HCT116 (cell line): ENCODE measurements around the gene ARMC2. TPM values are rescaled to one million over a fixed set of nuclear protein-coding genes. Genes with fewer than 3 reads are reported as not detected.

Experiments used
- ATAC-seq: fragments of 200-7000 bp; cut with Tn5 transposase; 2 replicates; pipeline ENCODE4 v1.9.1; 2020; ENCODE audit warnings: mild to moderate bottlenecking, moderate library complexity
- BruUV-seq: library from RNA; stranded (reverse); fragments of 400-500 nt; replicated peaks from 2 replicates; lab custom pipeline; 2021; lab: Mats Ljungman, UMichigan
- CTCF ChIA-PET: fragments of 300-600 bp; sonication (Branson Sonifier 250); formaldehyde crosslinking; loops from one replicate; lab custom pipeline; 2021; ENCODE audit warnings: antibody characterized with exemption; lab: Charles Lee
- POLR2A ChIA-PET: fragments of 300-600, 350-600 bp; sonication (Branson Sonifier 250); formaldehyde crosslinking; loops from one replicate; lab custom pipeline; 2021; ENCODE audit warnings: antibody characterized with exemption; lab: Charles Lee
- RAD21 ChIA-PET, 2 experiments: fragments of 300-600 bp; sonication (Branson Sonifier 250); formaldehyde crosslinking; loops; one replicate each; lab custom pipeline; 2023; ENCODE audit warnings: low total read pairs in 2 of 2; ENCODE audit not compliant: uncharacterized antibody in 2 of 2, unreplicated experiment in 2 of 2, low non-redundant PET in 1 of 2; lab: Charles Lee
- DNase-seq: peaks from one replicate; pipeline ENCODE4 v3.0.0-alpha.2; 2010; ENCODE audit warnings: low read depth, low spot score
- H2AFZ ChIP-seq: fragments of 200-600 bp; shearing (Covaris generic), sonication (generic); 2 replicates; pipeline ENCODE4 v1.6.1; 2017; ENCODE audit warnings: low read depth, mixed run types, mixed read lengths, antibody characterized with exemption, low read length; ENCODE audit not compliant: poor library complexity, severe bottlenecking
- H3K27ac ChIP-seq: 2 replicates; pipeline ENCODE4 v1.5.1; 2012; ENCODE audit warnings: low read depth, low read length
- H3K27me3 ChIP-seq: fragments of 200-600 bp; sonication (generic); 2 replicates; pipeline ENCODE4 v1.6.1; 2016; ENCODE audit warnings: mixed run types, low read length, mixed read lengths; ENCODE audit not compliant: insufficient read depth
- H3K36me3 ChIP-seq, 2 experiments: fragments of 200-500 bp in 1 of 2; fragments of 200-600 bp in 1 of 2; sonication (Bioruptor generic) in 1 of 2; sonication (generic) in 1 of 2; 2 replicates each; pipeline versions ENCODE4 v1.5.1 to v1.6.1; 2014 to 2016; ENCODE audit warnings: low read length in 2 of 2, inconsistent platforms in 1 of 2, mixed read lengths in 1 of 2, mixed run types in 1 of 2; ENCODE audit not compliant: insufficient read depth in 2 of 2, control insufficient read depth in 1 of 2
- H3K4me1 ChIP-seq, 2 experiments: fragments of 200-600 bp in 1 of 2; sonication (generic) in 1 of 2; 2 replicates each; pipeline versions ENCODE4 v1.5.1 to v1.6.1; 2012 to 2017; ENCODE audit warnings: low read length in 2 of 2, inconsistent platforms in 1 of 2, mild to moderate bottlenecking in 1 of 2, mixed read lengths in 1 of 2, mixed run types in 1 of 2, moderate library complexity in 1 of 2; ENCODE audit not compliant: insufficient read depth in 2 of 2, control insufficient read depth in 1 of 2
- H3K4me2 ChIP-seq: fragments of 200-600 bp; sonication (generic); 2 replicates; pipeline ENCODE4 v1.6.1; 2017; ENCODE audit warnings: mixed run types, low read length, mixed read lengths
- H3K4me3 ChIP-seq, 2 experiments: fragments of 200-600 bp in 1 of 2; sonication (generic) in 1 of 2; replicated peaks in 1 of 2; 2 replicates each; pipeline ENCODE4 v1.5.1; 2011 to 2016; ENCODE audit warnings: low read length in 2 of 2, control low read depth in 1 of 2, low read depth in 1 of 2, mild to moderate bottlenecking in 1 of 2, mixed read lengths in 1 of 2, mixed run types in 1 of 2
- H3K79me2 ChIP-seq: fragments of 200-600 bp; sonication (generic); 2 replicates; pipeline ENCODE4 v1.6.1; 2017; ENCODE audit warnings: mild to moderate bottlenecking, mixed run types, low read length, moderate library complexity, mixed read lengths; ENCODE audit not compliant: insufficient read depth
- H3K9ac ChIP-seq: fragments of 200-600 bp; sonication (generic); 2 replicates; pipeline ENCODE4 v1.6.1; 2016; ENCODE audit warnings: low read length, mixed read lengths
- H3K9me2 ChIP-seq: fragments of 200-600 bp; sonication (generic), shearing (Covaris generic); 2 replicates; pipeline ENCODE4 v1.6.1; 2017; ENCODE audit warnings: mixed run types, mild to moderate bottlenecking, moderate library complexity; ENCODE audit not compliant: insufficient read depth
- H3K9me3 ChIP-seq, 2 experiments: fragments of 200-500 bp in 1 of 2; fragments of 200-600 bp in 1 of 2; sonication (Bioruptor generic) in 1 of 2; sonication (generic) in 1 of 2; 2 replicates each; pipeline ENCODE4 v1.6.1; 2014 to 2017; ENCODE audit warnings: low read length in 2 of 2, mixed read lengths in 2 of 2, inconsistent platforms in 1 of 2, low read depth in 1 of 2, mild to moderate bottlenecking in 1 of 2, mixed run types in 1 of 2, moderate library complexity in 1 of 2; ENCODE audit not compliant: control insufficient read depth in 1 of 2, insufficient read depth in 1 of 2
- H4K20me1 ChIP-seq: fragments of 200-600 bp; sonication (generic), shearing (Covaris generic); 2 replicates; pipeline ENCODE4 v1.6.1; 2017; ENCODE audit warnings: mixed run types, mild to moderate bottlenecking, moderate library complexity; ENCODE audit not compliant: insufficient read depth
- CBX3 ChIP-seq: IDR thresholded peaks from 2 replicates; pipeline ENCODE4 v1.6.1; 2012; ENCODE audit warnings: low read depth
- CEBPB ChIP-seq: IDR thresholded peaks from 2 replicates; pipeline ENCODE4 v1.6.1; 2012; ENCODE audit warnings: low read depth
- EGR1 ChIP-seq: IDR thresholded peaks from 2 replicates; pipeline ENCODE4 v1.6.1; 2012; ENCODE audit warnings: low read depth
- ELF1 ChIP-seq: IDR thresholded peaks from 2 replicates; pipeline ENCODE4 v1.6.1; 2012; ENCODE audit warnings: low read depth, borderline replicate concordance
- EZH2 ChIP-seq: fragments of 200-600 bp; sonication (generic); IDR thresholded peaks from 2 replicates; pipeline ENCODE4 v1.6.1; 2017; ENCODE audit warnings: antibody characterized with exemption, mixed run types
- EZH2phosphoT487 ChIP-seq: fragments of 200-600 bp; IDR thresholded peaks from 2 replicates; pipeline ENCODE4 v1.6.1; 2018; ENCODE audit warnings: antibody characterized with exemption, borderline replicate concordance
- FOSL1 ChIP-seq: IDR thresholded peaks from 2 replicates; pipeline ENCODE4 v1.6.1; 2012; ENCODE audit warnings: low read depth
- MAX ChIP-seq: IDR thresholded peaks from 2 replicates; pipeline ENCODE4 v1.6.1; 2012
- POLR2A ChIP-seq: IDR thresholded peaks from 2 replicates; pipeline ENCODE4 v1.7.0; 2011; ENCODE audit warnings: borderline replicate concordance; ENCODE audit not compliant: insufficient read depth, insufficient read length; ENCODE audit errors: extremely low read depth
- POLR2AphosphoS5 ChIP-seq: IDR thresholded peaks from 2 replicates; pipeline ENCODE4 v1.6.1; 2011; ENCODE audit warnings: mild to moderate bottlenecking, low read depth, low read length, moderate library complexity
- RAD21 ChIP-seq: IDR thresholded peaks from 2 replicates; pipeline ENCODE4 v1.6.1; 2012; ENCODE audit warnings: low read depth, mild to moderate bottlenecking
- REST ChIP-seq: IDR thresholded peaks from 2 replicates; pipeline ENCODE4 v1.6.1; 2012; ENCODE audit warnings: low read depth
- SIN3A ChIP-seq: IDR thresholded peaks from 2 replicates; pipeline ENCODE4 v1.6.1; 2012; ENCODE audit warnings: low read depth
- SP1 ChIP-seq: IDR thresholded peaks from 2 replicates; pipeline ENCODE4 v1.6.1; 2012; ENCODE audit warnings: low read depth
- SRF ChIP-seq: IDR thresholded peaks from 2 replicates; pipeline ENCODE4 v1.6.1; 2012; ENCODE audit warnings: low read depth
- YY1 ChIP-seq: IDR thresholded peaks from 2 replicates; pipeline ENCODE4 v1.6.1; 2011; ENCODE audit warnings: low read length, low read depth, moderate library complexity, mild to moderate bottlenecking; ENCODE audit not compliant: insufficient replicate concordance; ENCODE audit errors: extremely low read depth
- ZFX ChIP-seq: fragments of 450-650 bp; IDR thresholded peaks from 2 replicates; pipeline ENCODE4 v1.6.1; 2017
- intact Hi-C: fragments of 100-400 bp; cut with micrococcal nuclease; formaldehyde crosslinking; loops from 2 replicates; pipeline ENCODE4 v1.10.0; 2022
- total RNA-seq: library from RNA; stranded (reverse); gene quantifications from one replicate; pipeline ENCODE4 v1.2.1, GENCODE V29; 2021; ENCODE audit not compliant: unreplicated experiment
- TF ChIP-seq, protein P1 (sequence below): IDR thresholded peaks from 2 replicates; pipeline ENCODE4 v1.6.1; 2011; ENCODE audit warnings: mild to moderate bottlenecking, low read length, moderate library complexity; ENCODE audit not compliant: insufficient replicate concordance; ENCODE audit errors: extremely low read depth
- TF ChIP-seq, protein P2 (sequence below), 3 experiments: fragments of 200-600 bp in 1 of 3; sonication (generic) in 1 of 3; IDR thresholded peaks in 2 of 3; conservative IDR thresholded peaks in 1 of 3; 2 replicates each; pipeline ENCODE4 v1.5.1; 2012 to 2017; ENCODE audit warnings: low read depth in 2 of 3, low read length in 2 of 3, antibody characterized with exemption in 1 of 3, borderline replicate concordance in 1 of 3, control low read depth in 1 of 3, mild to moderate bottlenecking in 1 of 3, mixed read lengths in 1 of 3, mixed run types in 1 of 3, moderate library complexity in 1 of 3; ENCODE audit not compliant: insufficient read depth in 1 of 3
- TF ChIP-seq, protein P3 (sequence below): IDR thresholded peaks from 2 replicates; pipeline ENCODE4 v1.6.1; 2012

ARMC2 gene
- total RNA-seq, 1 experiment from 2014 or later: 3.6 TPM

- ATAC-seq (no peak), DNase-seq (no peak)
- Histone ChIP-seq H3K9me3 (no peaks in the 10 kb centered on the region), H3K4me1 (no peaks in the 10 kb centered on the region), H3K9me2 (no peaks in the 10 kb centered on the region), H3K27ac (no peak overlapping the region), H3K9ac (no peak overlapping the region), H3K36me3 (no peaks in the 10 kb centered on the region), H3K4me3 (no peak overlapping the region), H2AFZ (no peak overlapping the region), H3K27me3 (no peaks in the 10 kb centered on the region), H3K79me2 (no peaks in the 10 kb centered on the region), H3K4me2 (no peak overlapping the region), H4K20me1 (no peaks in the 10 kb centered on the region)
- intact Hi-C loops: no loop called here
- no TSS peak for BruUV-seq
- RAD21 ChIA-PET: no interaction called here
- no peak for TF ChIP-seq CEBPB
- TF ChIP-seq, protein P1, sequence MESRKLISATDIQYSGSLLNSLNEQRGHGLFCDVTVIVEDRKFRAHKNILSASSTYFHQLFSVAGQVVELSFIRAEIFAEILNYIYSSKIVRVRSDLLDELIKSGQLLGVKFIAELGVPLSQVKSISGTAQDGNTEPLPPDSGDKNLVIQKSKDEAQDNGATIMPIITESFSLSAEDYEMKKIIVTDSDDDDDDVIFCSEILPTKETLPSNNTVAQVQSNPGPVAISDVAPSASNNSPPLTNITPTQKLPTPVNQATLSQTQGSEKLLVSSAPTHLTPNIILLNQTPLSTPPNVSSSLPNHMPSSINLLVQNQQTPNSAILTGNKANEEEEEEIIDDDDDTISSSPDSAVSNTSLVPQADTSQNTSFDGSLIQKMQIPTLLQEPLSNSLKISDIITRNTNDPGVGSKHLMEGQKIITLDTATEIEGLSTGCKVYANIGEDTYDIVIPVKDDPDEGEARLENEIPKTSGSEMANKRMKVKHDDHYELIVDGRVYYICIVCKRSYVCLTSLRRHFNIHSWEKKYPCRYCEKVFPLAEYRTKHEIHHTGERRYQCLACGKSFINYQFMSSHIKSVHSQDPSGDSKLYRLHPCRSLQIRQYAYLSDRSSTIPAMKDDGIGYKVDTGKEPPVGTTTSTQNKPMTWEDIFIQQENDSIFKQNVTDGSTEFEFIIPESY: no peak
- TF ChIP-seq, protein P2, sequence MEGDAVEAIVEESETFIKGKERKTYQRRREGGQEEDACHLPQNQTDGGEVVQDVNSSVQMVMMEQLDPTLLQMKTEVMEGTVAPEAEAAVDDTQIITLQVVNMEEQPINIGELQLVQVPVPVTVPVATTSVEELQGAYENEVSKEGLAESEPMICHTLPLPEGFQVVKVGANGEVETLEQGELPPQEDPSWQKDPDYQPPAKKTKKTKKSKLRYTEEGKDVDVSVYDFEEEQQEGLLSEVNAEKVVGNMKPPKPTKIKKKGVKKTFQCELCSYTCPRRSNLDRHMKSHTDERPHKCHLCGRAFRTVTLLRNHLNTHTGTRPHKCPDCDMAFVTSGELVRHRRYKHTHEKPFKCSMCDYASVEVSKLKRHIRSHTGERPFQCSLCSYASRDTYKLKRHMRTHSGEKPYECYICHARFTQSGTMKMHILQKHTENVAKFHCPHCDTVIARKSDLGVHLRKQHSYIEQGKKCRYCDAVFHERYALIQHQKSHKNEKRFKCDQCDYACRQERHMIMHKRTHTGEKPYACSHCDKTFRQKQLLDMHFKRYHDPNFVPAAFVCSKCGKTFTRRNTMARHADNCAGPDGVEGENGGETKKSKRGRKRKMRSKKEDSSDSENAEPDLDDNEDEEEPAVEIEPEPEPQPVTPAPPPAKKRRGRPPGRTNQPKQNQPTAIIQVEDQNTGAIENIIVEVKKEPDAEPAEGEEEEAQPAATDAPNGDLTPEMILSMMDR (IDR thresholded peaks at IDR 0.05 in 2 of 3, conservative IDR thresholded peaks at IDR 0.05 in 1 of 3; ENCODE audit: borderline replicate concordance in 1 of 3, insufficient read depth in 1 of 3, low read depth in 2 of 3, low read length in 2 of 3): no peak
- no peak for TF ChIP-seq CBX3
- no peak for TF ChIP-seq POLR2A
- TF ChIP-seq EZH2phosphoT487: no peak
- no peak for TF ChIP-seq FOSL1
- TF ChIP-seq EZH2: no peak
- no peak for TF ChIP-seq RAD21
- no peak for TF ChIP-seq REST
- no peak for TF ChIP-seq SIN3A
- TF ChIP-seq SP1: no peak
- TF ChIP-seq ZFX: no peak
- TF ChIP-seq, protein P3, sequence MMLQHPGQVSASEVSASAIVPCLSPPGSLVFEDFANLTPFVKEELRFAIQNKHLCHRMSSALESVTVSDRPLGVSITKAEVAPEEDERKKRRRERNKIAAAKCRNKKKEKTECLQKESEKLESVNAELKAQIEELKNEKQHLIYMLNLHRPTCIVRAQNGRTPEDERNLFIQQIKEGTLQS: no peak
- TF ChIP-seq POLR2AphosphoS5: no peak
- no peak for TF ChIP-seq MAX
- TF ChIP-seq SRF: no peak
- TF ChIP-seq YY1: no peak
- TF ChIP-seq ELF1: no peak
- TF ChIP-seq EGR1: no peak
- CTCF ChIA-PET: no interaction called here
- POLR2A ChIA-PET: no interaction called here
Observed at GRCh38 chr6:108806665-108807064, 41.6 kb upstream of the ARMC2 start.
